HUES64 (cell line): ENCODE data around the gene MTERF4.

Experiments used
- H3K27ac ChIP-seq: 2 replicates; pipeline ENCODE4 v1.7.0; 2013; ENCODE audit warnings: low read depth, low read length, inconsistent platforms
- H3K27me3 ChIP-seq: 2 replicates; pipeline ENCODE4 v1.6.1; 2013; ENCODE audit warnings: mild to moderate bottlenecking, low read length; ENCODE audit not compliant: insufficient read depth
- H3K36me3 ChIP-seq: 2 replicates; pipeline ENCODE4 v1.6.1; 2013; ENCODE audit warnings: mild to moderate bottlenecking, low read length; ENCODE audit not compliant: insufficient read depth
- H3K4me1 ChIP-seq: 2 replicates; pipeline ENCODE4 v1.6.1; 2013; ENCODE audit warnings: mild to moderate bottlenecking, low read length, moderate library complexity; ENCODE audit not compliant: insufficient read depth
- H3K4me3 ChIP-seq: 2 replicates; pipeline ENCODE4 v1.5.1; 2013; ENCODE audit warnings: mild to moderate bottlenecking, low read length, moderate library complexity
- H3K9ac ChIP-seq: 2 replicates; pipeline ENCODE4 v1.6.1; 2013; ENCODE audit warnings: mild to moderate bottlenecking, low read depth, low read length
- H3K9me3 ChIP-seq: 2 replicates; pipeline ENCODE4 v1.6.1; 2013; ENCODE audit warnings: low read depth, low read length; ENCODE audit not compliant: insufficient read depth
- WGBS: fragments of 150-250, 120-280 bp; methylation state at CpG from one replicate; pipeline ENCODE4 v1.1.7; 2013; ENCODE audit warnings: missing lambda C conversion rate; 5-methylcytosine and 5-hydroxymethylcytosine counted together

Gene MTERF4

GRCh38 chr2:241066171-241066892 lies 35.8 kb downstream of the MTERF4 start:
- 92% methylated on average over 21 of the region's 21 CpGs for WGBS
- Histone ChIP-seq H3K36me3 (no peaks in the 10 kb centered on the region), H3K9ac (no peak overlapping the region), H3K9me3 (no peaks in the 10 kb centered on the region), H3K27ac (no peak overlapping the region), H3K4me1 (no peaks in the 10 kb centered on the region), H3K27me3 (no peaks in the 10 kb centered on the region), H3K4me3 (no peak overlapping the region)

GRCh38 chr2:241065355-241065803 lies 36.7 kb downstream of the MTERF4 start:
- no peak overlapping the region for H3K9ac ChIP-seq
- H3K9me3 ChIP-seq, result no peaks in the 10 kb centered on the region
- 91% methylated on average over 27 of the region's 27 CpGs for WGBS
- no peak overlapping the region for H3K27ac ChIP-seq
- no peak overlapping the region for H3K4me3 ChIP-seq
- H3K27me3 ChIP-seq, result no peaks in the 10 kb centered on the region
- no peaks in the 10 kb centered on the region for H3K4me1 ChIP-seq
- no peaks in the 10 kb centered on the region for H3K36me3 ChIP-seq

GRCh38 chr2:241064802-241065354 lies 37.2 kb downstream of the MTERF4 start:
- H3K27ac ChIP-seq, result no peak overlapping the region
- whole genome bisulfite sequencing, result 92% methylated on average over 23 of the region's 23 CpGs
- no peak overlapping the region for H3K4me3 ChIP-seq
- H3K9me3 ChIP-seq, result no peaks in the 10 kb centered on the region
- H3K4me1 ChIP-seq, result no peaks in the 10 kb centered on the region
- no peaks in the 10 kb centered on the region for H3K27me3 ChIP-seq
- H3K36me3 ChIP-seq, result no peaks in the 10 kb centered on the region
- no peak overlapping the region for H3K9ac ChIP-seq

- Histone ChIP-seq H3K27me3 (no peaks in the 10 kb centered on the region), H3K27ac (no peak overlapping the region), H3K9me3 (no peaks in the 10 kb centered on the region), H3K36me3 (no peaks in the 10 kb centered on the region), H3K4me1 (no peaks in the 10 kb centered on the region), H3K4me3 (peak overlapping the region; percentile 24; the same call in 1 of the 2 replicates), H3K9ac (no peak overlapping the region)
- 57% methylated on average over 31 of the region's 32 CpGs for WGBS
Measured at GRCh38 chr2:241064008-241064801, 37.9 kb downstream of the MTERF4 start.

GRCh38 chr2:241063587-241063986 lies 38.5 kb downstream of the MTERF4 start:
- no peaks in the 10 kb centered on the region for H3K4me1 ChIP-seq
- H3K4me3 ChIP-seq, result peak overlapping the region; percentile 24; the same call in 1 of the 2 replicates
- H3K9ac ChIP-seq, result no peak overlapping the region
- H3K27ac ChIP-seq, result no peak overlapping the region
- H3K9me3 ChIP-seq, result no peaks in the 10 kb centered on the region
- H3K27me3 ChIP-seq, result no peaks in the 10 kb centered on the region
- H3K36me3 ChIP-seq, result no peaks in the 10 kb centered on the region
- 77% methylated on average over 6 of the region's 8 CpGs for WGBS

GRCh38 chr2:241063093-241063551 lies 39.0 kb downstream of the MTERF4 start:
- no peak overlapping the region for H3K9ac ChIP-seq
- H3K27me3 ChIP-seq, result no peaks in the 10 kb centered on the region
- no peaks in the 10 kb centered on the region for H3K9me3 ChIP-seq
- no peak overlapping the region for H3K27ac ChIP-seq
- no peaks in the 10 kb centered on the region for H3K4me1 ChIP-seq
- 78% methylated on average over 13 of the region's 13 CpGs for WGBS
- no peak overlapping the region for H3K4me3 ChIP-seq
- H3K36me3 ChIP-seq, result no peaks in the 10 kb centered on the region

GRCh38 chr2:241062389-241063092 lies 39.5 kb downstream of the MTERF4 start:
- Histone ChIP-seq H3K27ac (no peak overlapping the region), H3K9me3 (no peaks in the 10 kb centered on the region), H3K36me3 (no peaks in the 10 kb centered on the region), H3K4me3 (no peak overlapping the region), H3K9ac (no peak overlapping the region), H3K27me3 (no peaks in the 10 kb centered on the region), H3K4me1 (no peaks in the 10 kb centered on the region)
- WGBS, result 87% methylated on average over 15 of the region's 15 CpGs

- Histone ChIP-seq H3K36me3 (no peaks in the 10 kb centered on the region), H3K27me3 (no peaks in the 10 kb centered on the region), H3K4me1 (no peaks in the 10 kb centered on the region), H3K9me3 (no peaks in the 10 kb centered on the region), H3K4me3 (no peak overlapping the region), H3K27ac (no peak overlapping the region), H3K9ac (no peak overlapping the region)
- WGBS, result 90% methylated on average over 6 of the region's 6 CpGs
Measured at GRCh38 chr2:241061275-241061674, 40.8 kb downstream of the MTERF4 start.

GRCh38 chr2:241053576-241054251 lies 48.4 kb downstream of the MTERF4 start:
- Histone ChIP-seq H3K9ac (no peak overlapping the region), H3K4me3 (no peak overlapping the region), H3K4me1 (no peaks in the 10 kb centered on the region), H3K27me3 (no peaks in the 10 kb centered on the region), H3K36me3 (no peaks in the 10 kb centered on the region), H3K27ac (no peak overlapping the region), H3K9me3 (no peaks in the 10 kb centered on the region)
- WGBS, result 91% methylated on average over 8 of the region's 8 CpGs

GRCh38 chr2:241052677-241053360 lies 49.3 kb downstream of the MTERF4 start:
- H3K9me3 ChIP-seq, result no peaks in the 10 kb centered on the region
- no peaks in the 10 kb centered on the region for H3K36me3 ChIP-seq
- H3K9ac ChIP-seq, result no peak overlapping the region
- H3K4me1 ChIP-seq, result no peaks in the 10 kb centered on the region
- 90% methylated on average over 31 of the region's 31 CpGs for WGBS
- no peaks in the 10 kb centered on the region for H3K27me3 ChIP-seq
- no peak overlapping the region for H3K27ac ChIP-seq
- H3K4me3 ChIP-seq, result no peak overlapping the region
